Amniotic stem cell (primary cell): ENCODE measurements around the gene CHCHD6.

Experiments used
- DNase-seq: peaks from one replicate; lab custom pipeline; 2025; lab: John Stamatoyannopoulos, UW

Gene CHCHD6

GRCh38 chr3:126668450-126669401 is 35.3 kb upstream of the CHCHD6 start:
- no peak for DNase-seq

- DNase-seq, result no peak
These were observed 32.5 kb upstream of the CHCHD6 start for GRCh38 chr3:126671521-126671920.

- no peak for DNase-seq
These were observed 31.7 kb upstream of the CHCHD6 start for GRCh38 chr3:126672340-126672739.

GRCh38 chr3:126672741-126673140 is 31.3 kb upstream of the CHCHD6 start:
- no peak for DNase-seq

- no peak for DNase-seq
These were observed 26.9 kb upstream of the CHCHD6 start for GRCh38 chr3:126676919-126677705.

- DNase-seq, result no peak
These were observed 26.1 kb upstream of the CHCHD6 start for GRCh38 chr3:126677862-126678503.

- no peak for DNase-seq
These were observed 25.2 kb upstream of the CHCHD6 start for GRCh38 chr3:126678693-126679317.

GRCh38 chr3:126679318-126679751 is 24.7 kb upstream of the CHCHD6 start:
- peak; percentile 35 for DNase-seq

- DNase-seq, result no peak
These were observed 24.0 kb upstream of the CHCHD6 start for GRCh38 chr3:126679831-126680666.

GRCh38 chr3:126680667-126681055 is 23.4 kb upstream of the CHCHD6 start:
- no peak for DNase-seq

GRCh38 chr3:126682009-126682408 is 22.0 kb upstream of the CHCHD6 start:
- DNase-seq, result no peak

GRCh38 chr3:126683069-126683468 is 21.0 kb upstream of the CHCHD6 start:
- DNase-seq, result no peak

- DNase-seq, result no peak
These were observed 19.8 kb upstream of the CHCHD6 start for GRCh38 chr3:126684218-126684751.

GRCh38 chr3:126685021-126685420 is 19.0 kb upstream of the CHCHD6 start:
- no peak for DNase-seq

GRCh38 chr3:126685493-126685892 is 18.5 kb upstream of the CHCHD6 start:
- no peak for DNase-seq

GRCh38 chr3:126691765-126692164 is 12.3 kb upstream of the CHCHD6 start:
- DNase-seq, result no peak

GRCh38 chr3:126692858-126693257 is 11.2 kb upstream of the CHCHD6 start:
- no peak for DNase-seq

- no peak for DNase-seq
These were observed 10.1 kb upstream of the CHCHD6 start for GRCh38 chr3:126693921-126694320.

GRCh38 chr3:126696701-126697267 is 7.3 kb upstream of the CHCHD6 start:
- DNase-seq, result no peak

GRCh38 chr3:126699011-126699410 is 5.0 kb upstream of the CHCHD6 start:
- DNase-seq, result no peak
